Neural crest cell (in vitro differentiated cells): ENCODE measurements around the gene CENPS. TPM values are rescaled to one million over a fixed set of nuclear protein-coding genes. Genes with fewer than 3 reads are reported as not detected.
"Not testable (repeated sequence)": the region's sequence is repeated elsewhere in the genome, so short reads cannot be mapped to it uniquely, and the experiment has no call there.

Experiments
- DNase-seq: peaks from one replicate; pipeline ENCODE4 v3.0.0; 2021; ENCODE audit warnings: low read depth, mixed read lengths, low spot score
- H3K27ac Mint-ChIP-seq: one replicate; pipeline ENCODE4 v1.8.0; 2021; ENCODE audit warnings: mild to moderate bottlenecking, mixed read lengths; ENCODE audit not compliant: unreplicated experiment
- H3K27me3 Mint-ChIP-seq: 2 replicates; pipeline ENCODE4 v1.8.0; 2021; ENCODE audit warnings: low read depth, mild to moderate bottlenecking, mixed read lengths
- H3K36me3 Mint-ChIP-seq: 2 replicates; pipeline ENCODE4 v1.8.0; 2021; ENCODE audit warnings: low read depth, mild to moderate bottlenecking, mixed read lengths
- H3K4me1 Mint-ChIP-seq: 2 replicates; pipeline ENCODE4 v1.8.0; 2021; ENCODE audit warnings: mixed read lengths
- H3K4me3 Mint-ChIP-seq: one replicate; pipeline ENCODE4 v1.8.0; 2021; ENCODE audit warnings: mild to moderate bottlenecking, mixed read lengths
- H3K9me3 Mint-ChIP-seq: 2 replicates; pipeline ENCODE4 v1.8.0; 2021; ENCODE audit warnings: mixed read lengths
- total RNA-seq: library from RNA; stranded (reverse); gene quantifications from 2 replicates; pipeline ENCODE4 v1.2.1, GENCODE V29; 2021
- TF ChIP-seq, protein P1 (sequence below): fragments of 200-600 bp; sonication (generic); conservative IDR thresholded peaks from 2 replicates; pipeline ENCODE4 v1.5.0; 2021; ENCODE audit warnings: antibody characterized with exemption, mild to moderate bottlenecking

The CENPS gene
- total RNA-seq, 1 donor from 2014 or later: 26.9 TPM

DNA sequence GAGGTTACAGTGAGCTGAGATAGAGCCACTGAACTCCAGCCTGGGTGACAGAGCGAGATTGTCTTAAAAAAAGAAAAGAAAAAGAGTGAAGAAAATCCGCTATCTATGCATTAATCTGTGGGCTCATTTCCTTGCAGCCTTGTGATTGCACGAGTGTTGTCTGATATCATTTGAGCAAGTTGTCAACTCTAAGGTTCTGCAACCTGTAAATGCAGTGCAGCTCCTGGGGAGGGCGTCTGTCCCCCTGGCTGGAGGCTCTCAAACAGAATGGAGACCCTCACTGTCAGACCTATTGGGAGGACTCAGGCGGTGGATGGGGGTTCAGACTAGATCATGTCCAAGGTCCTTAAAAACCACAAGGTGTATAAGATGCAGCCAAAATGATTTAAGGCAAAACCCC is 25.8 kb downstream of the CENPS start:
- Mint-ChIP-seq H3K4me1 (peaks cover 12% of the 10 kb centered on the region), H3K27me3 (no peaks in the 10 kb centered on the region), H3K9me3 (no peaks in the 10 kb centered on the region), H3K36me3 (peaks cover 4% of the 10 kb centered on the region), H3K4me3 (peak overlapping the region; percentile 59), H3K27ac (no peak overlapping the region)
- TF ChIP-seq, protein P1, sequence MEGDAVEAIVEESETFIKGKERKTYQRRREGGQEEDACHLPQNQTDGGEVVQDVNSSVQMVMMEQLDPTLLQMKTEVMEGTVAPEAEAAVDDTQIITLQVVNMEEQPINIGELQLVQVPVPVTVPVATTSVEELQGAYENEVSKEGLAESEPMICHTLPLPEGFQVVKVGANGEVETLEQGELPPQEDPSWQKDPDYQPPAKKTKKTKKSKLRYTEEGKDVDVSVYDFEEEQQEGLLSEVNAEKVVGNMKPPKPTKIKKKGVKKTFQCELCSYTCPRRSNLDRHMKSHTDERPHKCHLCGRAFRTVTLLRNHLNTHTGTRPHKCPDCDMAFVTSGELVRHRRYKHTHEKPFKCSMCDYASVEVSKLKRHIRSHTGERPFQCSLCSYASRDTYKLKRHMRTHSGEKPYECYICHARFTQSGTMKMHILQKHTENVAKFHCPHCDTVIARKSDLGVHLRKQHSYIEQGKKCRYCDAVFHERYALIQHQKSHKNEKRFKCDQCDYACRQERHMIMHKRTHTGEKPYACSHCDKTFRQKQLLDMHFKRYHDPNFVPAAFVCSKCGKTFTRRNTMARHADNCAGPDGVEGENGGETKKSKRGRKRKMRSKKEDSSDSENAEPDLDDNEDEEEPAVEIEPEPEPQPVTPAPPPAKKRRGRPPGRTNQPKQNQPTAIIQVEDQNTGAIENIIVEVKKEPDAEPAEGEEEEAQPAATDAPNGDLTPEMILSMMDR: no peak
- no peak for DNase-seq

DNA sequence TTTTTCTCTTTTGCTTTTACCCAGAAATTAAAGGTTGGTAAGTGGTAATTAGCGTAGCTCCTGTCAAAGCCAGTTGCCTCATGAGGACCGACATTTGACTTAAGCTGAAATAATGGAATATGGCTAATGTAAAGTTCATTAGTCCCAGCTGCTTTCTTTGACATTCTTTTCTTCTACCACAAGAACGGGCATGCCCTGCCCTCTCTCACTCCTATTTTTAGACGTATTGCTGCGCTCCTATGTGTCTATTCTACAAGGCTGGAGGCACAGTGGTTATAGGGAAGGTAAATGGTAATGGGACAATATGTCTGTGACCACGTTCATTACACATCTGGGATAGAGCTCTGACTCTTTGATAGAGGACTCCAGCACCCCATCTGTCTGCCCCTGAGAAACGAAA is 26.4 kb downstream of the CENPS start:
- no peak for DNase-seq
- H3K9me3 Mint-ChIP-seq: no peaks in the 10 kb centered on the region
- H3K27me3 Mint-ChIP-seq: no peaks in the 10 kb centered on the region
- TF ChIP-seq, protein P1: no peak
- peaks cover 6% of the 10 kb centered on the region for H3K4me1 Mint-ChIP-seq
- peaks cover 10% of the 10 kb centered on the region for H3K36me3 Mint-ChIP-seq
- H3K4me3 Mint-ChIP-seq: no peak overlapping the region
- no peak overlapping the region for H3K27ac Mint-ChIP-seq

DNA sequence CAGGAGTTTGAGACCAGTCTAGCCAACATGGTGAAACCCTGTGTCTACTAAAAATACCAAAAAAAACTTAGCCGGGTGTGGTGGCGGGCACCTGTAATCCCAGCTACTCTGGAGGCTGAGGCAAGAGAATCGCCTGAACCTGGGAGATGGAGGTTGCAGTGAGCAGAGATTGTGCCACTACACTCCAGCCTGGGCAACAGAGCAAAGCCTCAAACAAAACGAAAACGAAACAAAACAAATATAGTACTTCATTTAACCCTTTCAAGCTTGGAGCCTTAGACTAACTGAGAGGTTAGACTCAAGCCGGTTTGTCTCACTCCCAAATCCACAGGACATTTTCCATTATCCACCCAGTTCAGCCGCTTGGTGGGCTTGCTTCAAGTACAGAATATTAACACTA is 27.2 kb downstream of the CENPS start:
- H3K27ac Mint-ChIP-seq, H3K27me3 Mint-ChIP-seq, DNase-seq, H3K9me3 Mint-ChIP-seq, H3K4me1 Mint-ChIP-seq, H3K4me3 Mint-ChIP-seq, H3K36me3 Mint-ChIP-seq: not testable (repeated sequence)

DNA sequence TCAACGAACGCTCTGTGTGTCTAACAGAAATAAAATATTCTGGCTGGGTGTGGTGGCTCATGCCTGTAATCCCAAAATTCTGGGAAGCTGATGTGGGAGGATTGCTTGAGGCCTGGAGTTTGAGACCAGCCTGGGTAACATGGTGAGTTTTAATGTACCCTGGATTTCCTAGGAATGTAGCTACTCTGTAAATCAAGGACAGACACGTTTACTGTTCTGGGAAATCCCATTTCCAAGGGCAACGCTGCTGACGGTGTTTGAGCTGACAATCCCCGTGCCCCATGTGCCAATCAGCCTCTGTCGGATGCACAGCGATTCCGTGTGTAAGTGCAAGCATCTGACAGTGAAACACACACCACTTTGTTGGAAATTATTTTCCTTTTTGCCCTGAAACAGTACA is 27.6 kb downstream of the CENPS start:
- TF ChIP-seq, protein P1: no peak
- Mint-ChIP-seq H3K27ac (no peak overlapping the region), H3K9me3 (no peaks in the 10 kb centered on the region), H3K4me1 (peaks cover 4% of the 10 kb centered on the region), H3K4me3 (no peak overlapping the region), H3K27me3 (no peaks in the 10 kb centered on the region), H3K36me3 (peaks cover 10% of the 10 kb centered on the region)
- no peak for DNase-seq

DNA sequence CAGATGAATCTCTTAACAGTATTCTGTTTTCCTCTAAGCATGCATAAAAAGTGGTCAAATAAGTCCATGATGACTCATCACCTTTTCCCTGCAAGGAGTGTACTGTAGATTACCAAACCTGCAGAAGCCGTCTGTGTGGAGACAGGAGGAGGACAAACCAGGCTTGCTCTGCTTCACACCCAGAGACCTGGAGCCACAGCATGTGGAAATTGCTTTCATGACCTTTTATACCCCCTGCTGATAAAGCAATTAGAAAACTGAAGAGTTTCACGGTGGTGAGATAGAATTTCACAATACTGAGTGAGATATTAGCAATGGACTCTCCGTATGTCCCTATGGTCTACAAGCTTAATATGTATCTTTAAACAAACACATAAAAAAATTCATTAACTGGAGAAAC is 29.0 kb downstream of the CENPS start:
- Mint-ChIP-seq H3K4me1 (peaks cover 4% of the 10 kb centered on the region), H3K27ac (no peak overlapping the region), H3K27me3 (no peaks in the 10 kb centered on the region), H3K9me3 (no peaks in the 10 kb centered on the region), H3K4me3 (no peak overlapping the region), H3K36me3 (peaks cover 10% of the 10 kb centered on the region)
- DNase-seq: no peak
- TF ChIP-seq, protein P1: no peak

DNA sequence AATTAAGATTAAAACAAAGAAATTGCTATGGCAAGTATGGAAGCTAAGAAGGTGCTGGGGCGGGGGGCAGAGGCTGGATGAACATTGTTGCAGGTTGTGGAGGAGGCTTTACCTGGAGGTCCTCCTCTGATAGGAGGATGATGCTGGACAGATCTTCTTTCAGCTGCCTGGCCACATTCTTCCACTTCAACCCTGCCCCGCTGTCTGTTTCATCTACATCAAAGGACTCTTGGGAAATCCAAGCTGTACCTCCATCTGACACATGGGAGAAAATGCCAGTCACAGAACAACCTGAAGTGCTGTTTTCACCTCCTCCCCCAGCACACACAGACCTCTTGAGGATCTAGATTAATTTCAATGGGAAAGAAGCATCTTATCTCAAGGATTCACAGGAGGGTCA is 36.8 kb downstream of the CENPS start:
- H3K36me3 Mint-ChIP-seq: peaks cover 6% of the 10 kb centered on the region
- TF ChIP-seq, protein P1: no peak
- no peak overlapping the region for H3K4me3 Mint-ChIP-seq

More for the DNA sequence above, 36.8 kb downstream of the CENPS start:
- no peaks in the 10 kb centered on the region for H3K27me3 Mint-ChIP-seq
- no peaks in the 10 kb centered on the region for H3K9me3 Mint-ChIP-seq
- DNase-seq: no peak
- peaks cover 13% of the 10 kb centered on the region for H3K4me1 Mint-ChIP-seq
- no peak overlapping the region for H3K27ac Mint-ChIP-seq
